HepG2 (cell line): Measurements from ENCODE around the gene LRRC3C. TPM values are rescaled to one million over a fixed set of nuclear protein-coding genes. Genes with fewer than 3 reads are reported as not detected.
A peak's percentile ranks its signal among the peaks of the same experiment; 100 is the strongest.

Experiments used
- ATAC-seq: fragments of 200-7000 bp; cut with Tn5 transposase; 3 replicates; pipeline ENCODE4 v1.9.1; 2020; ENCODE audit warnings: mild to moderate bottlenecking, moderate library complexity
- BruUV-seq: library from RNA; stranded (reverse); fragments of 400-500 nt; replicated peaks from 2 replicates; lab custom pipeline; 2021; lab: Mats Ljungman, UMichigan
- CTCF ChIA-PET: fragments of 300-600 bp; formaldehyde crosslinking; extraction: SDS; loops from one replicate; lab custom pipeline; 2021; ENCODE audit warnings: low total read pairs, inconsistent platforms, low intra/inter-chr PET ratio; lab: Yijun Ruan, JAX
- POLR2A ChIA-PET: fragments of 350-600 bp; sonication (Branson Sonifier 250); formaldehyde crosslinking; loops from one replicate; lab custom pipeline; 2020; ENCODE audit warnings: antibody characterized with exemption, inconsistent platforms; lab: Yijun Ruan, JAX
- DNase-seq: peaks from one replicate; pipeline ENCODE4 v3.0.0-alpha.2; 2015; ENCODE audit warnings: low spot score
- FAIRE-seq: peaks from 3 replicates; lab custom pipeline; 2011; peaks lifted over from hg19 to GRCh38; lab: Jason Lieb, UNC
- H2AFZ ChIP-seq: one replicate; pipeline ENCODE4 v1.6.1; 2011; ENCODE audit warnings: low read length, inconsistent platforms
- H3K27ac ChIP-seq: fragments of 300-600 bp; 3 replicates; pipeline ENCODE4 v1.8.0; 2011; ENCODE audit warnings: mixed run types, mild to moderate bottlenecking, mixed read lengths, low read length, inconsistent platforms; ENCODE audit not compliant: insufficient read depth; ENCODE audit errors: extremely low read length
- H3K27me3 ChIP-seq, 2 experiments: fragments of 200-600 bp in 1 of 2; 2 replicates in 1 of 2; 3 replicates in 1 of 2; pipeline versions ENCODE4 v1.6.0 to v1.8.0; 2011; ENCODE audit warnings: low read length in 2 of 2, mild to moderate bottlenecking in 2 of 2, moderate library complexity in 2 of 2, inconsistent platforms in 1 of 2; ENCODE audit not compliant: insufficient read depth in 2 of 2, control insufficient read depth in 1 of 2
- H3K36me3 ChIP-seq, 2 experiments: fragments of 200-600 bp in 1 of 2; replicated peaks in 1 of 2; 2 replicates in 1 of 2; 3 replicates in 1 of 2; pipeline versions ENCODE4 v1.5.1 to v1.8.0; 2011; ENCODE audit warnings: low read length in 2 of 2, inconsistent platforms in 1 of 2; ENCODE audit not compliant: insufficient read depth in 2 of 2, control insufficient read depth in 1 of 2
- H3K4me1 ChIP-seq: 2 replicates; pipeline ENCODE4 v1.5.1; 2012; ENCODE audit warnings: low read length, inconsistent platforms; ENCODE audit not compliant: insufficient read depth
- H3K4me2 ChIP-seq: 2 replicates; pipeline ENCODE4 v1.6.0; 2011; ENCODE audit warnings: low read depth, low read length, inconsistent platforms
- H3K4me3 ChIP-seq, 3 experiments: fragments of 200-600 bp in 1 of 3; sonication (generic), shearing (Covaris generic) in 1 of 3; replicated peaks in 1 of 3; 2 replicates each; pipeline ENCODE4 v1.5.1; 2011 to 2016; ENCODE audit warnings: low read length in 3 of 3, inconsistent platforms in 2 of 3, low read depth in 2 of 3, mild to moderate bottlenecking in 2 of 3, control low read depth in 1 of 3, mixed read lengths in 1 of 3; ENCODE audit not compliant: insufficient read depth in 1 of 3
- H3K79me2 ChIP-seq: one replicate; pipeline ENCODE4 v1.6.1; 2011; ENCODE audit warnings: low read length, inconsistent platforms; ENCODE audit not compliant: insufficient read depth
- H3K9ac ChIP-seq: 2 replicates; pipeline ENCODE4 v1.6.0; 2011; ENCODE audit warnings: mild to moderate bottlenecking, low read depth, low read length, inconsistent platforms; ENCODE audit not compliant: insufficient read depth
- H3K9me3 ChIP-seq: 2 replicates; pipeline ENCODE4 v1.5.1; 2012; ENCODE audit warnings: mild to moderate bottlenecking, low read length
- H4K20me1 ChIP-seq: 2 replicates; pipeline ENCODE4 v1.6.0; 2011; ENCODE audit warnings: inconsistent platforms, mild to moderate bottlenecking, low read length, moderate library complexity; ENCODE audit not compliant: insufficient read depth
- HNRNPLL ChIP-seq: fragments of 200-400 bp; formaldehyde crosslinking; IDR thresholded peaks from 2 replicates; pipeline ENCODE4 v1.6.1; 2017; ENCODE audit warnings: mild to moderate bottlenecking, low read depth, low read length; ENCODE audit not compliant: poor library complexity, severe bottlenecking
- HOXD1 ChIP-seq: sonication (generic); formaldehyde crosslinking; IDR thresholded peaks from 2 replicates; pipeline ENCODE4 v1.5.0; 2020; ENCODE audit warnings: missing genetic modification reagents
- REL ChIP-seq: sonication (generic); formaldehyde crosslinking; conservative IDR thresholded peaks from 2 replicates; pipeline ENCODE4 v1.8.0; 2022; ENCODE audit warnings: mild to moderate bottlenecking, missing genetic modification reagents, moderate library complexity
- SYNCRIP ChIP-seq: fragments of 200-400 bp; formaldehyde crosslinking; IDR thresholded peaks from 2 replicates; pipeline ENCODE4 v1.6.1; 2018; ENCODE audit warnings: mild to moderate bottlenecking, low read depth, low read length; ENCODE audit not compliant: insufficient read depth
- TRAFD1 ChIP-seq: sonication (generic); formaldehyde crosslinking; IDR thresholded peaks from 2 replicates; pipeline ENCODE4 v1.5.1; 2020; ENCODE audit warnings: missing genetic modification reagents, mild to moderate bottlenecking, borderline replicate concordance
- ZBTB25 ChIP-seq: IDR thresholded peaks from 2 replicates; pipeline ENCODE4 v1.6.1; 2018; ENCODE audit warnings: missing genetic modification reagents
- ZMAT5 ChIP-seq: sonication (generic); formaldehyde crosslinking; IDR thresholded peaks from 2 replicates; pipeline ENCODE4 v1.5.0; 2020; ENCODE audit warnings: mild to moderate bottlenecking, low read depth, missing genetic modification reagents, borderline replicate concordance
- ZNF264 ChIP-seq: sonication (generic); formaldehyde crosslinking; IDR thresholded peaks from 2 replicates; pipeline ENCODE4 v1.4.0; 2020; ENCODE audit warnings: missing genetic modification reagents
- ZNF317 ChIP-seq: sonication (generic); formaldehyde crosslinking; IDR thresholded peaks from 2 replicates; pipeline ENCODE4 v1.5.0; 2020; ENCODE audit warnings: mild to moderate bottlenecking, missing genetic modification reagents
- ZNF441 ChIP-seq: sonication (generic); formaldehyde crosslinking; IDR thresholded peaks from 2 replicates; pipeline ENCODE4 v1.7.0; 2021; ENCODE audit warnings: missing genetic modification reagents, borderline replicate concordance
- ZNF574 ChIP-seq: sonication (generic); formaldehyde crosslinking; IDR thresholded peaks from 2 replicates; pipeline ENCODE4 v1.4.0; 2020; ENCODE audit warnings: missing genetic modification reagents
- ZNF710 ChIP-seq: sonication (generic); formaldehyde crosslinking; IDR thresholded peaks from 2 replicates; pipeline ENCODE4 v1.5.0; 2020; ENCODE audit warnings: mild to moderate bottlenecking, missing genetic modification reagents, borderline replicate concordance
- ZNF816 ChIP-seq: sonication (generic); formaldehyde crosslinking; IDR thresholded peaks from 2 replicates; pipeline ENCODE4 v1.8.0; 2022; ENCODE audit warnings: missing genetic modification reagents, mild to moderate bottlenecking, borderline replicate concordance
- WGBS: methylation state at CpG from one replicate; pipeline ENCODE4 v1.1.6; 2017; ENCODE audit warnings: low lambda C conversion rate; 5-methylcytosine and 5-hydroxymethylcytosine counted together
- in situ Hi-C: cut with HindIII; loops from 2 replicates; pipeline ENCODE4 v1.10.0; 2017; ENCODE audit warnings: low pct_unique_long_range_greater_than_20kb; ENCODE audit not compliant: extremely low pct_ligation_motif_present
- intact Hi-C: fragments of 100-400 bp; cut with micrococcal nuclease; formaldehyde crosslinking; loops from one replicate; pipeline ENCODE4 v1.10.0; 2022; ENCODE audit not compliant: unreplicated experiment
- polyA plus RNA-seq, 8 experiments: library from polyadenylated mRNA; depleted of rRNA in 3 of 8; stranded (reverse) in 7 of 8; unstranded in 1 of 8; fragments of >200 nt; fragmentation: Illumina TruSeq in 4 of 8; extraction: Trizol in 4 of 8; gene quantifications; 2 replicates each; pipeline versions ENCODE4 v1.2.1 to v1.2.3, GENCODE V29; 2011 to 2016; ENCODE audit warnings: low read depth in 4 of 8, missing spikeins in 1 of 8, mixed read lengths in 1 of 8; ENCODE audit not compliant: insufficient read depth in 1 of 8
- total RNA-seq, 5 experiments: library from RNA; depleted of rRNA; stranded (reverse); fragments of >200 nt; fragmentation: Illumina TruSeq; extraction: Trizol; gene quantifications; 2 replicates each; pipeline ENCODE4 v1.2.3, GENCODE V29; 2016; ENCODE audit warnings: low read depth in 1 of 5

The LRRC3C gene
- total and polyA plus RNA-seq, 2 of the 13 experiments (the other 11 are each of a cell fraction or from before 2014, with no cell fraction given): 0.17 TPM; not detected in 1

- BruUV-seq: no TSS peak
- WGBS: 18% methylated on average over 8 of the region's 17 CpGs
- peak; percentile 89 for FAIRE-seq
- DNase-seq: peak; percentile 97
- CTCF ChIA-PET: no interaction called here
- Histone ChIP-seq H3K79me2 (peaks cover 50% of the 10 kb centered on the region), H3K9me3 (no peaks in the 10 kb centered on the region), H3K4me3 (peak overlapping the region; percentile 29 to 96 (median 72); a peak in 5 of 6 replicates), H3K27ac (peak overlapping the region; percentile 93), H3K4me2 (peak overlapping the region; percentile 97), H3K36me3 (peaks cover 25 to 26% of the 10 kb centered on the region in 2 experiments), H3K9ac (peak overlapping the region; percentile 90), H3K27me3 (no peaks in the 10 kb centered on the region; a peak in 1 of 5 replicates), H4K20me1 (peaks cover 11% of the 10 kb centered on the region; the same call in 1 of the 2 replicates), H3K4me1 (peaks cover 79% of the 10 kb centered on the region), H2AFZ (no peak overlapping the region)
- intact Hi-C loops: loop anchor here (10.0 kb wide), 1 partner anchor 181 kb away; the partner anchor contains the start of gene NR1D1
- in situ Hi-C loops: loop anchor here (5.0 kb wide), 1 partner anchor 48 kb away; no protein-coding TSS in a partner anchor
- POLR2A ChIA-PET: interaction anchor here (0.5 to 5.3 kb wide), 9 partner anchors 10 to 185 kb away, joined by 3 to 47 read pairs (median 4); partner anchors contain the start of genes NR1D1 and PSMD3
- peak; percentile 66 for ATAC-seq
- peak; percentile 85 for TF ChIP-seq REL (CRISPR knock-in tag)
- peak; percentile 100 for TF ChIP-seq HOXD1 (CRISPR knock-in tag)
- TF ChIP-seq SYNCRIP: no peak
- TF ChIP-seq TRAFD1 (CRISPR knock-in tag): peak; percentile 88; the same call in 1 of the 2 replicates
- peak; percentile 98 for TF ChIP-seq ZBTB25 (CRISPR knock-in tag)
- TF ChIP-seq ZMAT5: no peak
- peak; percentile 92 for TF ChIP-seq ZNF441 (CRISPR knock-in tag)
- TF ChIP-seq HNRNPLL: peak; percentile 29
- peak; percentile 84 for TF ChIP-seq ZNF574
- TF ChIP-seq ZNF317 (CRISPR knock-in tag): peak; percentile 94
- peak; percentile 90; the same call in 1 of the 2 replicates for TF ChIP-seq ZNF816 (CRISPR knock-in tag)
- TF ChIP-seq ZNF264: peak; percentile 98
- peak; percentile 98 for TF ChIP-seq ZNF710 (CRISPR knock-in tag)
Measured at GRCh38 chr17:39923836-39924690, 3.5 kb upstream of the LRRC3C start.
